Hepatocyte (in vitro differentiated cells): ENCODE data around the gene MYO1B.

ENCODE experiments used
- CTCF ChIP-seq: fragments of 200-600 bp; sonication (generic); IDR thresholded peaks from 2 replicates; pipeline ENCODE4 v1.5.1; 2016; ENCODE audit warnings: antibody characterized with exemption, mild to moderate bottlenecking; ENCODE audit not compliant: poor library complexity
- EZH2 ChIP-seq: fragments of 200-600 bp; sonication (generic); IDR thresholded peaks from 2 replicates; pipeline ENCODE4 v1.6.1; 2016; ENCODE audit warnings: antibody characterized with exemption, mild to moderate bottlenecking, borderline replicate concordance
- EZH2phosphoT487 ChIP-seq: fragments of 200-600 bp; sonication (generic); IDR thresholded peaks from one replicate; pipeline ENCODE4 v1.6.1; 2018; ENCODE audit warnings: antibody characterized with exemption, mild to moderate bottlenecking, low read depth, moderate library complexity; ENCODE audit not compliant: unreplicated experiment, severe bottlenecking

- no peak for TF ChIP-seq CTCF
- no peak for TF ChIP-seq EZH2phosphoT487
- no peak for TF ChIP-seq EZH2
Measured at GRCh38 chr2:191292869-191293268, 47.7 kb downstream of the MYO1B start.
